ENCODE measurements around the gene MYL9.

GRCh38 chr20:36591854-36592641 is 50.7 kb downstream of the MYL9 start:
- TF ChIP-seq, protein P1, sequence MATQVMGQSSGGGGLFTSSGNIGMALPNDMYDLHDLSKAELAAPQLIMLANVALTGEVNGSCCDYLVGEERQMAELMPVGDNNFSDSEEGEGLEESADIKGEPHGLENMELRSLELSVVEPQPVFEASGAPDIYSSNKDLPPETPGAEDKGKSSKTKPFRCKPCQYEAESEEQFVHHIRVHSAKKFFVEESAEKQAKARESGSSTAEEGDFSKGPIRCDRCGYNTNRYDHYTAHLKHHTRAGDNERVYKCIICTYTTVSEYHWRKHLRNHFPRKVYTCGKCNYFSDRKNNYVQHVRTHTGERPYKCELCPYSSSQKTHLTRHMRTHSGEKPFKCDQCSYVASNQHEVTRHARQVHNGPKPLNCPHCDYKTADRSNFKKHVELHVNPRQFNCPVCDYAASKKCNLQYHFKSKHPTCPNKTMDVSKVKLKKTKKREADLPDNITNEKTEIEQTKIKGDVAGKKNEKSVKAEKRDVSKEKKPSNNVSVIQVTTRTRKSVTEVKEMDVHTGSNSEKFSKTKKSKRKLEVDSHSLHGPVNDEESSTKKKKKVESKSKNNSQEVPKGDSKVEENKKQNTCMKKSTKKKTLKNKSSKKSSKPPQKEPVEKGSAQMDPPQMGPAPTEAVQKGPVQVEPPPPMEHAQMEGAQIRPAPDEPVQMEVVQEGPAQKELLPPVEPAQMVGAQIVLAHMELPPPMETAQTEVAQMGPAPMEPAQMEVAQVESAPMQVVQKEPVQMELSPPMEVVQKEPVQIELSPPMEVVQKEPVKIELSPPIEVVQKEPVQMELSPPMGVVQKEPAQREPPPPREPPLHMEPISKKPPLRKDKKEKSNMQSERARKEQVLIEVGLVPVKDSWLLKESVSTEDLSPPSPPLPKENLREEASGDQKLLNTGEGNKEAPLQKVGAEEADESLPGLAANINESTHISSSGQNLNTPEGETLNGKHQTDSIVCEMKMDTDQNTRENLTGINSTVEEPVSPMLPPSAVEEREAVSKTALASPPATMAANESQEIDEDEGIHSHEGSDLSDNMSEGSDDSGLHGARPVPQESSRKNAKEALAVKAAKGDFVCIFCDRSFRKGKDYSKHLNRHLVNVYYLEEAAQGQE (IDR thresholded peaks at IDR 0.05; ENCODE audit: low read depth), result no peak
- no peak for TF ChIP-seq YY1 (IDR thresholded peaks at IDR 0.05; ENCODE audit: low read depth)
- peak; percentile 21; the same call in 1 of the 2 replicates for TF ChIP-seq RAD21 (IDR thresholded peaks at IDR 0.05; ENCODE audit: low read depth)
